GM21528 (cell line): ENCODE measurements around the gene WNT6.

ENCODE experiments used
- ATAC-seq: cut with Tn5 transposase; IDR thresholded peaks from one replicate; pipeline ENCODE4 v1.9.1; 2021; ENCODE audit warnings: mild to moderate bottlenecking, moderate library complexity; ENCODE audit not compliant: unreplicated experiment, low FRiP score

The WNT6 gene

GRCh38 chr2:218875692-218876246 lies 16.2 kb downstream of the WNT6 start:
- no peak for ATAC-seq

- ATAC-seq: no peak
These were observed 17.1 kb downstream of the WNT6 start for GRCh38 chr2:218876562-218877219.

GRCh38 chr2:218877331-218877730 lies 17.7 kb downstream of the WNT6 start:
- ATAC-seq: no peak

GRCh38 chr2:218877891-218878290 lies 18.3 kb downstream of the WNT6 start:
- ATAC-seq: no peak

- no peak for ATAC-seq
These were observed 18.9 kb downstream of the WNT6 start for GRCh38 chr2:218878486-218878885.

GRCh38 chr2:218878926-218879761 lies 19.5 kb downstream of the WNT6 start:
- ATAC-seq: no peak

GRCh38 chr2:218879776-218880101 lies 20.1 kb downstream of the WNT6 start:
- no peak for ATAC-seq

- peak; percentile 60 for ATAC-seq
These were observed 20.7 kb downstream of the WNT6 start, which contains the start of gene WNT10A for GRCh38 chr2:218880102-218880858. Gene WNT10A, plus strand, starts transcription at chr2:218880852. Its CDS starts 144 bp downstream, at chr2:218880996.

GRCh38 chr2:218880859-218881594 lies 21.4 kb downstream of the WNT6 start:
- ATAC-seq: no peak

GRCh38 chr2:218881744-218882460 lies 22.3 kb downstream of the WNT6 start:
- ATAC-seq: no peak

- ATAC-seq: no peak
These were observed 22.8 kb downstream of the WNT6 start for GRCh38 chr2:218882461-218882816.

GRCh38 chr2:218882866-218883366 lies 23.3 kb downstream of the WNT6 start:
- no peak for ATAC-seq

GRCh38 chr2:218883491-218884490 lies 24.2 kb downstream of the WNT6 start:
- no peak for ATAC-seq

GRCh38 chr2:218884519-218884918 lies 24.9 kb downstream of the WNT6 start:
- no peak for ATAC-seq

GRCh38 chr2:218885981-218886947 lies 26.7 kb downstream of the WNT6 start:
- peak; percentile 57 for ATAC-seq

GRCh38 chr2:218887079-218887478 lies 27.5 kb downstream of the WNT6 start:
- ATAC-seq: no peak

GRCh38 chr2:218888341-218888740 lies 28.7 kb downstream of the WNT6 start:
- no peak for ATAC-seq
